HFFc6 (cell line): Measurements from ENCODE around the gene CLDN5. TPM values are rescaled to one million over a fixed set of nuclear protein-coding genes. Genes with fewer than 3 reads are reported as not detected.
A peak's percentile ranks its signal among the peaks of the same experiment; 100 is the strongest.

ENCODE experiments used
- DNase-seq: peaks from one replicate; pipeline ENCODE4 v3.0.0-alpha.2; 2018
- H3K27ac Mint-ChIP-seq: 2 replicates; pipeline ENCODE4 v1.8.0; 2020; ENCODE audit warnings: mild to moderate bottlenecking, mixed read lengths
- H3K27me3 Mint-ChIP-seq: 2 replicates; pipeline ENCODE4 v1.8.0; 2021; ENCODE audit warnings: mild to moderate bottlenecking, moderate library complexity, mixed read lengths; ENCODE audit not compliant: insufficient read depth
- H3K36me3 Mint-ChIP-seq: 2 replicates; pipeline ENCODE4 v1.8.0; 2021; ENCODE audit warnings: low read depth, mixed read lengths
- H3K4me1 Mint-ChIP-seq: 2 replicates; pipeline ENCODE4 v1.8.0; 2020; ENCODE audit warnings: low read depth, mixed read lengths
- H3K4me3 Mint-ChIP-seq: 2 replicates; pipeline ENCODE4 v1.8.0; 2020; ENCODE audit warnings: mild to moderate bottlenecking, moderate library complexity, mixed read lengths
- H3K9me3 Mint-ChIP-seq: 2 replicates; pipeline ENCODE4 v1.8.0; 2020; ENCODE audit warnings: mild to moderate bottlenecking, mixed read lengths
- long read RNA-seq: library from polyadenylated mRNA; unstranded; transcript quantifications from one replicate; pipeline ENCODE4 v2.0.0, GENCODE V29; 2019
- total RNA-seq, 6 experiments: library from RNA; stranded (reverse); fragmentation: NEBNext Ultra II Directional; extraction: Animal tissue kit (Norgen Biotek cat#: 25700); gene quantifications; 2 replicates in 1 of 6; 3 replicates in 5 of 6; pipeline ENCODE4 v1.2.3, GENCODE V29; 2021
- TF ChIP-seq, protein P1 (sequence below): fragments of 200-600 bp; sonication (generic); IDR thresholded peaks from 2 replicates; pipeline ENCODE4 v1.5.0; 2021; ENCODE audit warnings: antibody characterized with exemption, mild to moderate bottlenecking

Gene CLDN5, protein sequence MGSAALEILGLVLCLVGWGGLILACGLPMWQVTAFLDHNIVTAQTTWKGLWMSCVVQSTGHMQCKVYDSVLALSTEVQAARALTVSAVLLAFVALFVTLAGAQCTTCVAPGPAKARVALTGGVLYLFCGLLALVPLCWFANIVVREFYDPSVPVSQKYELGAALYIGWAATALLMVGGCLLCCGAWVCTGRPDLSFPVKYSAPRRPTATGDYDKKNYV
- total RNA-seq = under 1 TPM in 1 of 6 experiments, not detected in 5; 0.16 TPM
- long read RNA-seq = 0 reads

DNA sequence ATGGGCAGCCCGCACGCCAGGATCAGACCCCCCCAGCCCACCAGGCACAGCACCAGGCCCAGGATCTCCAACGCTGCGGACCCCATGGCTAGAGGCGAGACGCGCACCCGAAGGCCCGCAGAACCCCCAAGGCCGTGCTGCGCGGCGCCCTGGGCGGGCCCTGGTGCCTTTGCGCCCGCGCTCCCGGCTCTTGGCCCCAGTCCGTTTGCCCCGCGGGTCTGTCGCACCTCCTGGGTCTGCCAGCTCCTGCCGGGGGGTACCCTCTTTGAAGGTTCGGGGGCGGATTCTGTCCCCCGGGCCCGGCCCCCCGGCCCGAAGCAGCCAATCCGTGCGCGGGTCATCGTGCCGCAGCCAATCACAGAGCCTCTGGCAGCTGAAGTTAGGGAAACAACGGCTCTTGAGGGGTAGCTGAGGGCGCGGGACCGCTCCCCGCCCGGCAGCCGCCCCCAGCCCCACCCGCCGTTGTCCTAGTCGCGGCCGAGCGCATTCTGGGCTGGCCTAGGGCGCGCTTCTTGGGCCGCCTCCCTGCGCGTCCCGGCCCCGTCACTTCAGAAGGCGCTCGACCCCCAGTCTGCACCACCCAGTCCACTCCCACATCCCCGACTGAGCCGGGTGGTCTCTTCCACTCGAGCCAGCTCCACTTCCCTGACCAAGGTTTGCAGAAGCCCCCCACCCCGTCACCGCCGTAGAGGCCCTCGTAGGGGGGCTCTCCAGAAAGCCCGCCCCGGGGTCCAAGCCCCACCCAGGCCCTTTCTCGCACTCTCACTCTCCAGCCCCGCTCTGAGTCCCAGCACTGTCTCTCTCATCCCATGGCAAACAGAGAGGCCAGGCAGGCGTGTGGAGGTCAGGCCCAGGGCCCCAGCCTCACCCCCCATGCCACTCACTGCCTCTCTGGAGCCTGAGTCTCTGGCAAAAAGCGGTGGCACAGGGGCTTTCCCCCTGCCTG lies at the start of gene CLDN5:
Gene CLDN5 (minus strand): TSS at position 241 of the 946 bp plus-strand sequence. CDS start 155 bp downstream, at position 86.
- H3K27ac Mint-ChIP-seq = no peak within 1 kb of the TSS
- peaks cover 22% of the 10 kb centered on the region for H3K27me3 Mint-ChIP-seq
- DNase-seq = no peak
- TF ChIP-seq, protein P1, sequence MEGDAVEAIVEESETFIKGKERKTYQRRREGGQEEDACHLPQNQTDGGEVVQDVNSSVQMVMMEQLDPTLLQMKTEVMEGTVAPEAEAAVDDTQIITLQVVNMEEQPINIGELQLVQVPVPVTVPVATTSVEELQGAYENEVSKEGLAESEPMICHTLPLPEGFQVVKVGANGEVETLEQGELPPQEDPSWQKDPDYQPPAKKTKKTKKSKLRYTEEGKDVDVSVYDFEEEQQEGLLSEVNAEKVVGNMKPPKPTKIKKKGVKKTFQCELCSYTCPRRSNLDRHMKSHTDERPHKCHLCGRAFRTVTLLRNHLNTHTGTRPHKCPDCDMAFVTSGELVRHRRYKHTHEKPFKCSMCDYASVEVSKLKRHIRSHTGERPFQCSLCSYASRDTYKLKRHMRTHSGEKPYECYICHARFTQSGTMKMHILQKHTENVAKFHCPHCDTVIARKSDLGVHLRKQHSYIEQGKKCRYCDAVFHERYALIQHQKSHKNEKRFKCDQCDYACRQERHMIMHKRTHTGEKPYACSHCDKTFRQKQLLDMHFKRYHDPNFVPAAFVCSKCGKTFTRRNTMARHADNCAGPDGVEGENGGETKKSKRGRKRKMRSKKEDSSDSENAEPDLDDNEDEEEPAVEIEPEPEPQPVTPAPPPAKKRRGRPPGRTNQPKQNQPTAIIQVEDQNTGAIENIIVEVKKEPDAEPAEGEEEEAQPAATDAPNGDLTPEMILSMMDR = no peak
- H3K4me1 Mint-ChIP-seq = peaks cover 13% of the 10 kb centered on the region
- H3K9me3 Mint-ChIP-seq = no peaks in the 10 kb centered on the region
- no peaks in the 10 kb centered on the region for H3K36me3 Mint-ChIP-seq
- peak within 1 kb of the TSS; percentile 61; the same call in 1 of the 2 replicates for H3K4me3 Mint-ChIP-seq

DNA sequence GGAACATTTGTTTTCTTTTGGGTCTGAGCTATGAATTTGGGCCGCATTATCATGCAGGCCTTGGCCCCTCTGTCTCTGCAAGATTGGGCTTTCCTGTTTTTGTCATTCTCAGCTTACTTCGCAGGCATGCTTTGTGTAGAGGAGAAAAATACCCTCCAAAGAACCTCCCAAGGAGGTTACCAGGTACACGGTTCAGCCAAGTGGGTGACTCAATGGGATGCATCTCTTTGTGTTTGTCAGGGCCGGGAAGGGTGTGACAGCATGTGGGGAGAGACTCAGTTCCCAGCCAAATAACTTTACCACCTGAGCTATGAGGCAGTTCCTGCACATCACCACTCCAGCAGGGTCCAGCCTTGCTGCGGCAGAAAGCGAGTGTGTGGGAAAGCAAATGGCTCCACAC lies 47.8 kb upstream of the CLDN5 start:
- no peak overlapping the region for H3K4me3 Mint-ChIP-seq
- TF ChIP-seq, protein P1 = no peak
- H3K27ac Mint-ChIP-seq = no peak overlapping the region
- H3K27me3 Mint-ChIP-seq = peaks cover 15% of the 10 kb centered on the region
- peaks cover 42% of the 10 kb centered on the region for H3K4me1 Mint-ChIP-seq
- no peak for DNase-seq
- H3K36me3 Mint-ChIP-seq = no peaks in the 10 kb centered on the region
- H3K9me3 Mint-ChIP-seq = no peaks in the 10 kb centered on the region; the same call in 1 of the 2 replicates

DNA sequence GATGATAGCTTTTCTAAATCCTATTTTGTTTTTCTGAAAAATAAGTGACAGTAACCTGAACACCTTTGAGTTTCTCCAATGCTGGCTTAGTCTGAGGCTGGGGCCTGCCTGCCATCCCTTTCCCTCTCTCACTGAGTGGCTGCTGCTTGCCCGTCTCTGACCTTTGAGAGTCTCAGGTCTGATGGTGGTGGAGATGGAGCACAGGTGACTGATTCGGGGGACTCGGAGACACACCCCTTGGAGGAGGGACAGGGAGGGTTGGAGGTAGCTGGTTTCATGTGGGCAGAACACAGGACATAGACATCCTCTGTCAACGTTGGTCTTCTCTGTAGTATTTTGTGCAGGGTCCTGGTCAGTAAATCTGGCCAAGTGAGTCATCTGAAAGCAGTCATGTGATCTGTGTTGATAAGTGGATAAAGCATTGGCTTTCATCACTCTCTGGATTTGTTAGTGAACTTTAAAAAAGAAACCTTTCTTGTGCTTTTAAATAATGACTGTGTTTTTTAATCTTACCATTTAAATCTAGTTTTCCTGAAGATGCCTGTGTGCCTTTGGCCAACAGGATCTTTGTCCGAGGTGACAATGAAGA lies 47.1 kb upstream of the CLDN5 start:
- DNase-seq = no peak
- H3K4me3 Mint-ChIP-seq = no peak overlapping the region

DNA sequence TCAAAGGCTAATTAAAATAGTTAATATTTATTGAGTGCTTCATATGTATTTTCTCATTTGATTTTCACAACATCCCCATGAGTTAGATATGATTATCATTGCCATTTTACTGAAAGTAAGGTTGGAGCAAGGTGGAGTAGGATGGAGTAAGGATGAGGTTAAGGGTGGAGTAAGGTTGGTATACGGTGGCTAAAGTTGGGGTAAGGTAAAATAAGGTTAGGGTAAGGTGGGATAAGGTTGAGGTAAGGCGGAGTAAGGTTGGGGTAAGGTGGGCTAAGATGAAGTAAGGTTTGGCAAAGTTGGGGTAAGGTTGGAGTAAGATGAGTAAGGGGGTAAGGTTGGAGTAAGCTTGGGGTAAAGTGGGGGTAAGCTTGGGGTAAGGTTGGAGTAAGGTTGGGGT lies 45.8 kb upstream of the CLDN5 start:
- TF ChIP-seq, protein P1 = no peak
- no peak overlapping the region for H3K4me3 Mint-ChIP-seq
- peaks cover 18% of the 10 kb centered on the region for H3K27me3 Mint-ChIP-seq
- H3K4me1 Mint-ChIP-seq = peaks cover 40% of the 10 kb centered on the region
- DNase-seq = no peak
- H3K36me3 Mint-ChIP-seq = no peaks in the 10 kb centered on the region
- no peak overlapping the region for H3K27ac Mint-ChIP-seq
- H3K9me3 Mint-ChIP-seq = no peaks in the 10 kb centered on the region; the same call in 1 of the 2 replicates

More for the DNA sequence above, 47.1 kb upstream of the CLDN5 start:
- H3K36me3 Mint-ChIP-seq = no peaks in the 10 kb centered on the region
- H3K27ac Mint-ChIP-seq = no peak overlapping the region
- H3K27me3 Mint-ChIP-seq = peaks cover 18% of the 10 kb centered on the region
- TF ChIP-seq, protein P1 = no peak
- peaks cover 37% of the 10 kb centered on the region for H3K4me1 Mint-ChIP-seq
- H3K9me3 Mint-ChIP-seq = no peaks in the 10 kb centered on the region; the same call in 1 of the 2 replicates

GRCh38 chr22:19569276-19569640 lies 45.0 kb upstream of the CLDN5 start:
- peaks cover 40% of the 10 kb centered on the region for H3K4me1 Mint-ChIP-seq
- H3K9me3 Mint-ChIP-seq = peaks cover 4% of the 10 kb centered on the region
- H3K27ac Mint-ChIP-seq = peak overlapping the region; percentile 61
- H3K27me3 Mint-ChIP-seq = peaks cover 15% of the 10 kb centered on the region
- DNase-seq = no peak
- TF ChIP-seq, protein P1 = no peak
- H3K4me3 Mint-ChIP-seq = no peak overlapping the region
- H3K36me3 Mint-ChIP-seq = no peaks in the 10 kb centered on the region
